BLaER1 (cell line): ENCODE measurements around the gene FRMD4A.
"Not testable (repeated sequence)": the region's sequence is repeated elsewhere in the genome, so short reads cannot be mapped to it uniquely, and the experiment has no call there.

ENCODE experiments used
- H3K27ac ChIP-seq: shearing (Covaris generic); formaldehyde crosslinking; 2 replicates; pipeline ENCODE4 v1.8.1; 2022
- H3K27me3 ChIP-seq: shearing (Covaris generic); formaldehyde crosslinking; 2 replicates; pipeline ENCODE4 v1.8.1; 2022
- H3K36me3 ChIP-seq: shearing (Covaris generic); formaldehyde crosslinking; 2 replicates; pipeline ENCODE4 v1.8.1; 2022
- H3K4me1 ChIP-seq: shearing (Covaris generic); formaldehyde crosslinking; 2 replicates; pipeline ENCODE4 v1.8.1; 2022
- H3K4me2 ChIP-seq: shearing (Covaris generic); formaldehyde crosslinking; 2 replicates; pipeline ENCODE4 v1.8.1; 2022
- H3K4me3 ChIP-seq: shearing (Covaris generic); formaldehyde crosslinking; 2 replicates; pipeline ENCODE4 v1.8.1; 2022
- H3K9ac ChIP-seq: shearing (Covaris generic); formaldehyde crosslinking; 2 replicates; pipeline ENCODE4 v1.8.1; 2022
- H3K9me3 ChIP-seq: shearing (Covaris generic); formaldehyde crosslinking; 2 replicates; pipeline ENCODE4 v1.8.1; 2022
- H4K20me1 ChIP-seq: shearing (Covaris generic); formaldehyde crosslinking; 2 replicates; pipeline ENCODE4 v1.8.1; 2022
- Cebpa-rat ChIP-seq: shearing (Covaris generic); IDR thresholded peaks from 2 replicates; pipeline ENCODE4 v1.8.1; 2022

The FRMD4A gene

GRCh38 chr10:13902868-13903587 lies 427.7 kb downstream of the FRMD4A start:
- Histone ChIP-seq H3K4me2 (no peak overlapping the region), H3K4me3 (no peak overlapping the region), H3K9ac (no peak overlapping the region), H3K27me3 (no peaks in the 10 kb centered on the region), H3K9me3 (peaks cover 9% of the 10 kb centered on the region), H4K20me1 (no peaks in the 10 kb centered on the region), H3K4me1 (no peaks in the 10 kb centered on the region), H3K27ac (no peak overlapping the region), H3K36me3 (no peaks in the 10 kb centered on the region)
- TF ChIP-seq Cebpa-rat: no peak

GRCh38 chr10:13899941-13900340 lies 430.8 kb downstream of the FRMD4A start:
- Histone ChIP-seq H3K4me1 (no peaks in the 10 kb centered on the region), H3K27me3 (no peaks in the 10 kb centered on the region), H3K27ac (no peak overlapping the region), H3K9me3 (peaks cover 9% of the 10 kb centered on the region), H4K20me1 (no peaks in the 10 kb centered on the region), H3K4me3 (no peak overlapping the region), H3K36me3 (no peaks in the 10 kb centered on the region), H3K9ac (no peak overlapping the region), H3K4me2 (no peak overlapping the region)
- no peak for TF ChIP-seq Cebpa-rat

DNA sequence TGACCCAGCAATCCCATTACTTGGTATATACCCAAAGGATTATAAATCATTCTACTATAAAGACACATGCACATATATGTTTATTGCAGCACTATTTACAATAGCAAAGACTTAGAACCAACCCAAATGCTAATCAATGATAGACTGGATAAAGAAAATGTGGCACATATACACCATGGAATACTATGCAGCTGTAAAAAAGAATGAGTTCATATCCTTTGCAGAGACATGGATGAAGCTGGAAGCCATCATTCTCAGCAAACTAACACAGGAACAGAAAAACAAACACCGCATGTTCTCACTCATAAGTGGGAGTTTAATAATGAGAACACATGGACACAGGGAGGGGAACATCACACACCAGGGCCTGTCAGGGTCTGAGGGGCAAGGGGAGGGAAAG lies 434.6 kb downstream of the FRMD4A start:
- H4K20me1 ChIP-seq, H3K4me3 ChIP-seq, H3K4me2 ChIP-seq, H3K4me1 ChIP-seq, H3K36me3 ChIP-seq, H3K27ac ChIP-seq, H3K9ac ChIP-seq: not testable (repeated sequence)
- Histone ChIP-seq H3K27me3 (peaks cover 30% of the 10 kb centered on the region), H3K9me3 (peaks cover 18% of the 10 kb centered on the region)

DNA sequence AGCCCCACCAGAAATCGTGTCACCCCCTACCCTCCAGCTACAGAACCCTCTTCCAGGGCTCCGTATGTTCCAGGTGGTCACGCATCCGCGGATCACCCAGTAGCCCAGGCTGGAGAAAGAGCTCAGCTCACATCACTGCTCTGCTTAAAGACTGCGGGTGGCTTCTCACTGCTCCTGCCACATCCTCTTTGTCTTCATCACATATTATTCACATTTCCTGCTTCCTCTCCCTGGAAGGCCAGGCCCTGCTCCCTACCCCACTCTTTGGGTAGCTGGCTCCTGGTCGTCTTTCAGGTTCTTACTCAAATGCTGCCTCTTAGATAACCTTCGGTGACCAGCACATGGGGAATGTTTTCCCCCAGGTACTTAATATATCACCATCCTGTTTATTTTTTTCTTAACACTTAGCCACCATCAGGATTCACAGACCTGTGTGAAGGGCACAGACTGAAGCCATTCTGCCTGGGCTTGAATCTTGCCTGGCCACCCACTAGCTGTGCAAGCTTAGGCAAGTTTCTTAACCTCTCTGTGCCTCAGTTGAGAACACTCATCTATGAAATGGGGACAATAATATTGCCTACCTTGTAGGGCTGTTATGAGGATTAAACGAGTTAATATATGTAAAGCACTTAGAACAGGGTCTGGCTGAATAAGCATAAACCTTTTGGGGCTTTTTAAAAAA lies 436.2 kb downstream of the FRMD4A start:
- no peak for TF ChIP-seq Cebpa-rat
- H3K4me1 ChIP-seq: no peaks in the 10 kb centered on the region
- peaks cover 13% of the 10 kb centered on the region for H3K9me3 ChIP-seq
- no peaks in the 10 kb centered on the region for H4K20me1 ChIP-seq
- no peak overlapping the region for H3K4me3 ChIP-seq
- H3K9ac ChIP-seq: no peak overlapping the region
- no peak overlapping the region for H3K4me2 ChIP-seq
- H3K27me3 ChIP-seq: peaks cover 45% of the 10 kb centered on the region
- no peak overlapping the region for H3K27ac ChIP-seq
- no peaks in the 10 kb centered on the region for H3K36me3 ChIP-seq

- TF ChIP-seq Cebpa-rat: no peak
- Histone ChIP-seq H3K27ac (no peak overlapping the region), H3K27me3 (peaks cover 45% of the 10 kb centered on the region), H4K20me1 (no peaks in the 10 kb centered on the region), H3K9ac (no peak overlapping the region), H3K9me3 (peaks cover 9% of the 10 kb centered on the region), H3K4me2 (no peak overlapping the region), H3K4me1 (no peaks in the 10 kb centered on the region), H3K4me3 (no peak overlapping the region), H3K36me3 (no peaks in the 10 kb centered on the region)
Measured at GRCh38 chr10:13893926-13894325, 436.8 kb downstream of the FRMD4A start.

DNA sequence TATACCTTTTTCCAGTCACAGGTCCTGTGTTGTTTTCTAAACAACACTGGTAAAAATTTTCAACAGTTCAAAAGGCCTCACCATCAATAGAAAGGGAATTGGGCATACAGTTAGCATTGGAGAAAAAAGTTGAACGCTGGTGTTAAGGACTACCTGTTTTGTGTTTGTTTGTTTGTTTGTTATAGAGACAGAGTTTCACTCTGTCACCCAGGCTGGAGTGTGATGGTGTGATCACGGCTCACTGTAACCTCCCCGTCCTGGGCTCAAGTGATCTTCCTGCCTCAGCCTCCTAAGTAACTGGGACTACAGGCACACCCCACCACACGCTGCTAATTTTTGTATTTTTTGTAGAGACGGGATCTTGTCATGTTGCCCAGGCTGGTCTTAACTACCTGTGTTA lies 437.9 kb downstream of the FRMD4A start:
- H4K20me1 ChIP-seq: no peaks in the 10 kb centered on the region
- H3K9ac ChIP-seq: no peak overlapping the region
- H3K4me1 ChIP-seq: no peaks in the 10 kb centered on the region
- peaks cover 9% of the 10 kb centered on the region for H3K9me3 ChIP-seq
- no peak for TF ChIP-seq Cebpa-rat
- no peaks in the 10 kb centered on the region for H3K36me3 ChIP-seq
- H3K4me3 ChIP-seq: no peak overlapping the region
- no peak overlapping the region for H3K4me2 ChIP-seq
- H3K27me3 ChIP-seq: peaks cover 45% of the 10 kb centered on the region
- no peak overlapping the region for H3K27ac ChIP-seq

GRCh38 chr10:13892001-13892491 lies 438.7 kb downstream of the FRMD4A start:
- no peak overlapping the region for H3K27ac ChIP-seq
- peaks cover 45% of the 10 kb centered on the region for H3K27me3 ChIP-seq
- TF ChIP-seq Cebpa-rat: no peak
- no peaks in the 10 kb centered on the region for H4K20me1 ChIP-seq
- no peak overlapping the region for H3K4me2 ChIP-seq
- no peak overlapping the region for H3K9ac ChIP-seq
- no peaks in the 10 kb centered on the region for H3K4me1 ChIP-seq
- H3K4me3 ChIP-seq: no peak overlapping the region
- peaks cover 9% of the 10 kb centered on the region for H3K9me3 ChIP-seq
- no peaks in the 10 kb centered on the region for H3K36me3 ChIP-seq

DNA sequence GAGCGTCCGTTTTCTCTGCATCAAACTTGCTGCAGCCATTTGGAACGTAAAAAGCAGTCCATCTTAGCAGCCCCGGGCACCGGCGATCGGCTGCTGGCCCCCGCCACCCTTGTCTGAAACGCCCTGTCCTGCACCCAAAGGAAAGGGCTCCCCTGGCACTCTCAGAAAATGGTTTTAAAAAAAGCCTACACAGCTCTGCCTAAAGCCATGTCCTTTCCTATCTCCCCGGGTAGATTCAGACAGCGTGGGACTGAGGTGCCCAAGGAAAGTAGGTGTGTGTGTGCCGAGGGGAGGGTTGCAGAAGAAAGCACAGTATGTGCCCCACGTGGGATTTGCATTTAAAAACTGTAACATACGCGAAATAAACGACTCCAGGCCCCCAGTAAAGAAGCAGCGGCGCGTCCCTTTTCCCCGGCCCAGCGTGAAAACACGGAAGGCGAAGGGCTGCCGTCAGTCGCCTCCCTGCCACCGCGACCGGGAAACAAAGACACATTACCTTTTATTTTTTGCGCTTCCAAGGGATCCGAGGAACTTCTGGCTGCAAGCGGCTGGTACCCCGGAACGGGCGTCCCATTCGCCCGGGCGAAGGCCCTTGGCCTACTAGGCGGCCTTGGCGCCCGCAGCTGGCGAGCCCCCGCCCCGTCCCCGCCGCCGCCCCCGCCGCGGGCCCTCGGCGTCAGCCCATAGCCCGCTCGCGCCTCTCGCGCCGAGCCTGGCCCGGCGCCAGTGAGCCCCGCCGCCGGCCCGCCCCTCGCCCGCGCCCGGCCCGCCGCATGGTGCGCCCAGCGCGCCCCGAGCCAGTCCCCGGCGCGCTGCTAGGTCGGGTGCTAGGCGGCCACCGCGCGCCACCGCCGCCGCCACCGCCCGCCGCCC lies 439.4 kb downstream of the FRMD4A start:
- H3K4me2 ChIP-seq: no peak overlapping the region

DNA sequence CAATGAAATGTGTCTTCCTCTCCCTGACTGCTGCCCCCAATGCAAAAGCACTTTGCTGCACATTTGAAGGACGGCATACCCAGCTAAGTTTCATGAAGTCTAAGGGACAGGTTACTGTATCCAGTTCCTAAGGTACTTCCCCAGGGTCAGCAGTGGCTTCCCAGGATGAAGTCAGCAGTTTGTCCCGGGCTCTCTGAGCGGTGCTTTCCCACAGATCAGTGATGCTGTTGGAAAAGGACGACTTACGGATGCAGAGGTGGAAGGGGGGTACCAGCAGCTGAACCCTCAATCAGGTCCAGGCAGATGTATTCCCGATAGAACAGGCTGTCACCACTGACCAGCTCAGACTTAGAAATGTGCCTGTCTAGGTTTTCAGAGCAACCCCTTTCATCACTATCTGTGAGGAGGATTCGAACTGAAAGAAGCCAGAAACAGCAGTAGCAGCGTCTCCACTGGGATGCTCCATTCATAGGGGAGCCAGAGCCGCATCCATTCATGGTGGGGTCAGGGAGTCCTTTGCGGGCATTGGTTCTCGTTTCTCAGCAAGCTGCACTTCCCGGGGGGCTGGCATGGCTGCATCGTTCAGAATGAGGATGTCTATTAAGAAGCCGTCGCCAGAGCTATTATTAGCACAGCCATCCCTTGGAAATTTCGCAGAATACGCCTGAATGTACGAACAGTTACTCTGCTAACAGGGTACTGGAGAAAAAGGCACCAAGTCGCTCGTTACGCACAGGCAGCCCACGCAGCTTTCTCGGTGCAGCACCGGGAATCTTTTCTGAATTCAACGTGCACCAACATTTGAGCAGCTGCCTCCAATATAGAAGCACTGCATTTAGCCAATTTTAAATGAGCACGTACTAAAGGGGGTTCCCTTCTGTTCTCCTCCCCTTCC lies 440.2 kb downstream of the FRMD4A start:
- Histone ChIP-seq H3K9me3 (peaks cover 9% of the 10 kb centered on the region; the same call in 1 of the 2 replicates), H4K20me1 (no peaks in the 10 kb centered on the region), H3K27ac (no peak overlapping the region), H3K4me1 (no peaks in the 10 kb centered on the region), H3K36me3 (no peaks in the 10 kb centered on the region), H3K4me3 (no peak overlapping the region), H3K27me3 (peaks cover 45% of the 10 kb centered on the region), H3K9ac (no peak overlapping the region), H3K4me2 (no peak overlapping the region)
- no peak for TF ChIP-seq Cebpa-rat

More for the DNA sequence above, 439.4 kb downstream of the FRMD4A start:
- Histone ChIP-seq H3K27me3 (peaks cover 45% of the 10 kb centered on the region), H3K9ac (no peak overlapping the region), H3K4me3 (no peak overlapping the region), H3K9me3 (peaks cover 9% of the 10 kb centered on the region), H3K27ac (no peak overlapping the region), H3K4me1 (no peaks in the 10 kb centered on the region), H3K36me3 (no peaks in the 10 kb centered on the region), H4K20me1 (no peaks in the 10 kb centered on the region)
- no peak for TF ChIP-seq Cebpa-rat
